GM12872 (cell line): Measurements from ENCODE around the gene ATXN1.

Experiments
- TF ChIP-seq, protein P1 (sequence below): IDR thresholded peaks from 3 replicates; pipeline ENCODE4 v1.5.1; 2011; ENCODE audit warnings: low read depth, mild to moderate bottlenecking, low read length, moderate library complexity; ENCODE audit not compliant: insufficient read depth

ATXN1 gene

DNA sequence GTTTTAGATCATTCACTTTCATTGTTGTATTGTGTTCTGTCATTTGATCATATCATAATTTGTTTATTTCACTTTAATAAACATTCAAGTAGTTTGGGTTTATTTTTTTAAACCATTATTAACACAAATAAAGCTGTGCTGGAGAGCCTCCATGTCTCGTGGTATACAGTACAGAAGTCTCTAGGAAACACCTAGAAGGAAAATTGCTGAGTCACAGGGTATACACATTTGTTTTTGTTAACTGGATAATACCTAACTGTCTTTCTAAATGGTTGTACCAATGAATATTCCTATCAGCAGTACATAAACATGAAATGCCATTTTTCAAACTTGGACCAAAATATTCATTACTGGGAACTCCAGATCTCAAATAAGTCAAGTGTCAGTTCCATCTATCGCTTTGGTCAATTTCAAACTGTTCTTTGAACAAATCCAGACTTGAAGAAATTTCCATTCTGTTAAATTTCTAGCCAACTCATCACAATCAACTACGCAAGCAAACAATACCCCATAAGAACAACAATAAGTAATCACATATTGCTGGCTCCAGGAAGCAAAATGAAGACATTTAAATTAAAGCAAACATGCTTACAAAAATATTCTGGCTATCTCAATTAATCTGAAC is 138.1 kb downstream of the ATXN1 start:
- TF ChIP-seq, protein P1, sequence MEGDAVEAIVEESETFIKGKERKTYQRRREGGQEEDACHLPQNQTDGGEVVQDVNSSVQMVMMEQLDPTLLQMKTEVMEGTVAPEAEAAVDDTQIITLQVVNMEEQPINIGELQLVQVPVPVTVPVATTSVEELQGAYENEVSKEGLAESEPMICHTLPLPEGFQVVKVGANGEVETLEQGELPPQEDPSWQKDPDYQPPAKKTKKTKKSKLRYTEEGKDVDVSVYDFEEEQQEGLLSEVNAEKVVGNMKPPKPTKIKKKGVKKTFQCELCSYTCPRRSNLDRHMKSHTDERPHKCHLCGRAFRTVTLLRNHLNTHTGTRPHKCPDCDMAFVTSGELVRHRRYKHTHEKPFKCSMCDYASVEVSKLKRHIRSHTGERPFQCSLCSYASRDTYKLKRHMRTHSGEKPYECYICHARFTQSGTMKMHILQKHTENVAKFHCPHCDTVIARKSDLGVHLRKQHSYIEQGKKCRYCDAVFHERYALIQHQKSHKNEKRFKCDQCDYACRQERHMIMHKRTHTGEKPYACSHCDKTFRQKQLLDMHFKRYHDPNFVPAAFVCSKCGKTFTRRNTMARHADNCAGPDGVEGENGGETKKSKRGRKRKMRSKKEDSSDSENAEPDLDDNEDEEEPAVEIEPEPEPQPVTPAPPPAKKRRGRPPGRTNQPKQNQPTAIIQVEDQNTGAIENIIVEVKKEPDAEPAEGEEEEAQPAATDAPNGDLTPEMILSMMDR = no peak

DNA sequence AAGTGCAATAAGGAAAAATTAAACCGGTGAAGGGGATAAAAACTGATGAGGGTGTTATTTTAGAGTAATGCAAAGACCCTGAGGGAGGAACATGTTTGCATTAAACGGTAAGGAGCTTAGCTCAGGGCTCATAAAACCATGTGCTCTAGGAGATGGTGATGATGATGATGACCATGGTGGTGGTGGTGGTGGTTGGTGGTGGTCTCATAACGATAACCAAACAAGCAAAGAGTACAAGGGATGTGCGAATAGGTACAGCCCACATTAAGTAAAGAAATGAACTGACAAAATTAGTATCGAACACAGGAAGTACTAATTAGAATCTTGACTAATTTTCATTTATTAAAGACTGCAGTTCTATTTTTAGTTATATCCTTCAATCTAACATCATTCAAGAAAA is 139.1 kb downstream of the ATXN1 start:
- TF ChIP-seq, protein P1 = no peak

DNA sequence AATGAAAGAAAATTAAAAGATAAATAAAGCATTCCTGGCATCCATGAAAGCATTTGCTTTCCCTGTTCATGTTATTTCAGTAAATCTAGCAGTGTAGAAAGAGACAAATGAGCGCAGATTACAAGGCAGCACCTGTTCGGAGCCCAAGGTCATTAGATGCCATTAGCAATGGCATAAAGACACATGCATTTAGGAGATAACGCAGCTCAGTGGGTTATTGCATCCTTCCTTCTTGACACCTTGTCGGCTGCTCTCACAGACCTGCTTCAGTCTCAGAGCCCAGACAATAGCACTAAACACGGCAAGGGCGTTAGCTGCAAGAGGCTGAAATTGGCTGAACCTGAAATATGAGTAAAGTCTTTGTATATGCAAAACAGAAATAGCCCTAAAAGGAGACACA is 140.3 kb downstream of the ATXN1 start:
- TF ChIP-seq, protein P1 = no peak

DNA sequence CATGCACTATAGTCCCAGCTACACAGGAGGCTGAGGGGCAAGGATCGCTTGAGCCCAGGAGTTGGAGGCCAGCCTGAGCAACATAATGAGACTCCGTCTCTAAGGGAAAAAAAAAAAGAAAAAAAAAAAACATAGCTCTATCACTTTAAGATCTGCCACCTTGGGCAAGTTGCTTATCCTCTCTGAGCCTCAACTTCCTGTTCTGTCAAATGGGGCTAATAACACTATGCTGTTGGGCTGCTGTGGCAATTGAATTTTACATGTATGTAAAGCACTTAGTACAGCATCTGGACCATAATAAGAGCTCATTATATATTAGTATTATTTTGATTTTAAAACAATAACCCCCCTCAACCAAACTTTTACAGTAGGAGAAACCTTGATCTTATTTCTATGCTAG is 141.5 kb downstream of the ATXN1 start:
- TF ChIP-seq, protein P1 = no peak

DNA sequence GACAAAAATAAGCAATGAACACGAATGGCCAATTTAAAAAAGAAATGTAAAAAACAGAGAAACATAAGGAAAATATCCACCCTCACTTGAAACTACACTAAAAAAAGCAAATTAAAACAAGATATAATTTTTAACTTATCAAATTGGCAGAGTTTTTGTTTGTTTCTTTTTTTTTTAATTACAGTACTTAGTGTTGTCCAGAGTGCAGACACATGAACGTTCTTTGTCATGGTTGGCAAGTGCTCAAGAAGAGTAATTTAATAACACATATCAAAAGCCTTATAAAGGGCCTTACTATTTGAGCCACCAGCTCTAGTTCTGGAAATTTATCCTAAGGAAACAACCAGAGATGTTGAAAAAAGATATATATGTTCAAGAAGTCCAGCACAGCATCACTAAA is 142.3 kb downstream of the ATXN1 start:
- TF ChIP-seq, protein P1 = no peak

DNA sequence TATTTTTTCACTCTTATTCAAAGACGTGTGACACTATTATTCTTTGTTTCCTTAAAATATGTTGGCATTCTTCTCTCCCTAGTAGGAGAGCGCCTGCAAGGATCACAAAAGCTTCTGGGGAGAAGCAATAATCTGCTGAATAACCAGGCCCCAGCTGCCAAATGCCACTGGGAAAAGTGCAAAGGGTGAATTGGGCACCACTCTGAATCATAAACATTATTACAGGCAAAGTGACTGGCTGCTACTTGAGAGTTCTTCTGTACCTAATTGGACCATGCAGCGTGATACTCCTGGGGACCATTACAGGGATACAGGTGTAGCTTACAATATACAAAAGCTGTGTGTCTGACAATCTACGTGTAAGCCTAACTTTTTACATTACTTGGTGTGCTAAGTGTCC is 152.8 kb downstream of the ATXN1 start:
- TF ChIP-seq, protein P1 = no peak

DNA sequence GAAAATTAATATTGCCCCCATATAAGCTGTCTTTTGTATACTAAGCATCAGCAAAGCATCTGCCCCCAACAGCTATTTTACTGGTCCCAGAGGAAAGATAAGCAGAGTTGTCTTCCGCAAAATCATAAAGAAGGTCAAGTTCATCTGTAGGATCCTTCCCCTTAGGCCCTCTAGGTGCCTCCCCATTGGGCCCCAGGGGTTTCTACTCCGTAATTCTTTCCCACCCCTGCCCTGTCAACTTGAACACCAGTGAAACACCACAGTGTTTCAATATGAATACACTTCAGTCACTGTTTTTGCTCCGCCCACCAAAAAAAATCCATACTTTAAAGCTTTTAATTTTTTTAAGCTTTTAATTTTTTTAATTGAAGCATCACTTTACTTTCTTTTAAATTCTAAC is 159.2 kb downstream of the ATXN1 start:
- TF ChIP-seq, protein P1 = no peak
